ENCODE data around the gene SIGLEC6. TPM values are rescaled to one million over a fixed set of nuclear protein-coding genes. Genes with fewer than 3 reads are reported as not detected.
A peak's percentile ranks its signal among the peaks of the same experiment; 100 is the strongest.

SIGLEC6 gene
- total RNA-seq, 1 experiment from 2014 or later = not detected

DNA sequence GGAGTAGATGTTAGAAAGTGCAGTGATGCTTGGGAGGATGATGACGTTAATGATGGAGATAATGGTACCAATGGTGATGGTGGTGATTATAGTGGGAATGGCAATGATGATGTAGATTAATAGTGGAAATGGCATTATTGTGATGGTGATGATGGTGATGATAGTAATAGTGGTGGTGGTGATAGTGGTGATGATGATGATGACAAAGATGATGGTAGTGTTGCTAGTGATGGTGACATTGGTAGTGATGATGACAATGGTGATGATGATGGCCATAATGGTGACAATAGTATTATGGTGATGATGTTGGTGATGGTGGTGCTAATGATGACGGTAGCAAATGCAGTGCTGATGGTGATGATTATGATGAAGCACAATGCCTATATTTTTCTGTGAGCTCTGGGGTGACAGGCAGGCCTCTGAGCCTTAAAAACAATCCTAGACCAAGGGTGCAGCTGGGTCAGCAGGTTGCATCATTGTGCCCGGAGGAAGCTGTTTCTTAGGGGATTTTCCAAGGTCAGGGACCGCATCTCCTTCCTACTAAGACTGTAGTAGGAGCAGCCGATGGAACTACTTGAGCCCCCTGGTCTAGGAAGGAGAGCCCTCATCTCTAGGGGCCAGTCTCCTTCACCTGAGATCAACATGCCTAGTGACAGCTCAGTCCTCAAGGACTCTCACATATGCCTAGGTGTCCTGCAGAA is 45.4 kb downstream of the SIGLEC6 start:
- H3K4me3 ChIP-seq (replicated peaks in 1 of 2; ENCODE audit: low read depth in 1 of 2, low read length in 2 of 2) = no peak overlapping the region
- no peaks in the 10 kb centered on the region for H4K20me1 ChIP-seq (ENCODE audit: insufficient read depth)
- no peak overlapping the region for H3K9ac ChIP-seq (ENCODE audit: low read length)
- DNase-seq (ENCODE audit: low read depth, low spot score) (no peak), ATAC-seq (no peak)
- no TSS peak for BruUV-seq (replicated peaks)
- H3K27me3 ChIP-seq (ENCODE audit: insufficient read depth, low read length) = peaks cover 8% of the 10 kb centered on the region; the same call in 1 of the 2 replicates
- no peak overlapping the region for H2AFZ ChIP-seq (ENCODE audit: low read depth, low read length, poor library complexity, severe bottlenecking)
- H3K36me3 ChIP-seq (ENCODE audit: control insufficient read depth in 1 of 2, insufficient read depth in 2 of 2, low read length in 2 of 2) = no peaks in the 10 kb centered on the region
- RAD21 ChIA-PET (ENCODE audit: low non-redundant PET in 1 of 2, low total read pairs in 2 of 2, uncharacterized antibody in 2 of 2, unreplicated experiment in 2 of 2) = no interaction called here
- H3K9me2 ChIP-seq (ENCODE audit: insufficient read depth) = no peaks in the 10 kb centered on the region
- H3K4me1 ChIP-seq (ENCODE audit: control insufficient read depth in 1 of 2, insufficient read depth in 2 of 2, low read length in 2 of 2) = no peaks in the 10 kb centered on the region; a peak in 1 of 4 replicates
- H3K27ac ChIP-seq (ENCODE audit: low read depth, low read length) = no peak overlapping the region
- no peak overlapping the region for H3K4me2 ChIP-seq (ENCODE audit: low read length)
- intact Hi-C loops (cut with micrococcal nuclease) = no loop called here
- CTCF ChIA-PET = no interaction called here
- H3K79me2 ChIP-seq (ENCODE audit: insufficient read depth, low read length) = no peaks in the 10 kb centered on the region
- POLR2A ChIA-PET = no interaction called here
- no peaks in the 10 kb centered on the region for H3K9me3 ChIP-seq (ENCODE audit: control insufficient read depth in 1 of 2, insufficient read depth in 1 of 2, low read depth in 1 of 2, low read length in 2 of 2)
- TF ChIP-seq SIN3A (IDR thresholded peaks at IDR 0.05; ENCODE audit: low read depth) = no peak
- TF ChIP-seq EZH2phosphoT487 (IDR thresholded peaks at IDR 0.05; ENCODE audit: borderline replicate concordance) = no peak

DNA sequence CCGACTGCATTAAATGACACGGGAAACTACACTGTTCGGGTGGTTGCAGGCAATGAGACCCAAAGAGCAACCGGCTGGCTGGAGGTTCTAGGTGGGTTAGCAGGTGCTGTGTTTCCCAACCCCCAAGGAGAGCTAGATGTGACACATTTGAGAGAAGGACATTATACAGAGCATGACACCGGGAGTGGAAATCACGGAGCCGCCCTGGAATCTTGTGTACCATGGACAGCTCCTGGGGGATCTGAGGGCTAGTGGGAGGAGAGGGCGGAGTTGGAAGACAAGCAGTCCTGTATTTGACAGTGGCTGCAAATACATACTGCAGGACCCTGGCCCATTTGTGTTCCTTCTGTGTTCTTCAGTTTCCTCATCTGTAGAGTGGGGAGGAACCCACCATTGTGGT is 50.9 kb downstream of the SIGLEC6 start:
- ChIA-PET RAD21 (ENCODE audit: low non-redundant PET in 1 of 2, low total read pairs in 2 of 2, uncharacterized antibody in 2 of 2, unreplicated experiment in 2 of 2) (no interaction called here), POLR2A (no interaction called here), CTCF (interaction anchor here (1.5 kb wide), 1 partner anchor 8 kb away, joined by 4 read pairs; no protein-coding TSS in a partner anchor)
- no peaks in the 10 kb centered on the region for H3K9me2 ChIP-seq (ENCODE audit: insufficient read depth)
- H3K9ac ChIP-seq (ENCODE audit: low read length) = no peak overlapping the region
- H2AFZ ChIP-seq (ENCODE audit: low read depth, low read length, poor library complexity, severe bottlenecking) = no peak overlapping the region
- no peaks in the 10 kb centered on the region for H3K9me3 ChIP-seq (ENCODE audit: control insufficient read depth in 1 of 2, insufficient read depth in 1 of 2, low read depth in 1 of 2, low read length in 2 of 2)
- no peak overlapping the region for H3K4me3 ChIP-seq (replicated peaks in 1 of 2; ENCODE audit: low read depth in 1 of 2, low read length in 2 of 2)
- peaks cover 8% of the 10 kb centered on the region; the same call in 1 of the 2 replicates for H3K27me3 ChIP-seq (ENCODE audit: insufficient read depth, low read length)
- H3K27ac ChIP-seq (ENCODE audit: low read depth, low read length) = no peak overlapping the region
- intact Hi-C loops (cut with micrococcal nuclease) = no loop called here
- no peaks in the 10 kb centered on the region for H3K36me3 ChIP-seq (ENCODE audit: control insufficient read depth in 1 of 2, insufficient read depth in 2 of 2, low read length in 2 of 2)
- no peak for TF ChIP-seq EZH2 (IDR thresholded peaks at IDR 0.05)
- TF ChIP-seq SIN3A (IDR thresholded peaks at IDR 0.05; ENCODE audit: low read depth) = no peak
- TF ChIP-seq, protein P1, sequence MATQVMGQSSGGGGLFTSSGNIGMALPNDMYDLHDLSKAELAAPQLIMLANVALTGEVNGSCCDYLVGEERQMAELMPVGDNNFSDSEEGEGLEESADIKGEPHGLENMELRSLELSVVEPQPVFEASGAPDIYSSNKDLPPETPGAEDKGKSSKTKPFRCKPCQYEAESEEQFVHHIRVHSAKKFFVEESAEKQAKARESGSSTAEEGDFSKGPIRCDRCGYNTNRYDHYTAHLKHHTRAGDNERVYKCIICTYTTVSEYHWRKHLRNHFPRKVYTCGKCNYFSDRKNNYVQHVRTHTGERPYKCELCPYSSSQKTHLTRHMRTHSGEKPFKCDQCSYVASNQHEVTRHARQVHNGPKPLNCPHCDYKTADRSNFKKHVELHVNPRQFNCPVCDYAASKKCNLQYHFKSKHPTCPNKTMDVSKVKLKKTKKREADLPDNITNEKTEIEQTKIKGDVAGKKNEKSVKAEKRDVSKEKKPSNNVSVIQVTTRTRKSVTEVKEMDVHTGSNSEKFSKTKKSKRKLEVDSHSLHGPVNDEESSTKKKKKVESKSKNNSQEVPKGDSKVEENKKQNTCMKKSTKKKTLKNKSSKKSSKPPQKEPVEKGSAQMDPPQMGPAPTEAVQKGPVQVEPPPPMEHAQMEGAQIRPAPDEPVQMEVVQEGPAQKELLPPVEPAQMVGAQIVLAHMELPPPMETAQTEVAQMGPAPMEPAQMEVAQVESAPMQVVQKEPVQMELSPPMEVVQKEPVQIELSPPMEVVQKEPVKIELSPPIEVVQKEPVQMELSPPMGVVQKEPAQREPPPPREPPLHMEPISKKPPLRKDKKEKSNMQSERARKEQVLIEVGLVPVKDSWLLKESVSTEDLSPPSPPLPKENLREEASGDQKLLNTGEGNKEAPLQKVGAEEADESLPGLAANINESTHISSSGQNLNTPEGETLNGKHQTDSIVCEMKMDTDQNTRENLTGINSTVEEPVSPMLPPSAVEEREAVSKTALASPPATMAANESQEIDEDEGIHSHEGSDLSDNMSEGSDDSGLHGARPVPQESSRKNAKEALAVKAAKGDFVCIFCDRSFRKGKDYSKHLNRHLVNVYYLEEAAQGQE (IDR thresholded peaks at IDR 0.05; ENCODE audit: low read depth) = peak; percentile 84
- DNase-seq (ENCODE audit: low read depth, low spot score) = no peak
- H4K20me1 ChIP-seq (ENCODE audit: insufficient read depth) = no peaks in the 10 kb centered on the region
- BruUV-seq (replicated peaks) = no TSS peak
- ATAC-seq = 0 out of 2 replicates have a peak, but pooled peaks have one; percentile 32
- H3K4me2 ChIP-seq (ENCODE audit: low read length) = no peak overlapping the region
- H3K4me1 ChIP-seq (ENCODE audit: control insufficient read depth in 1 of 2, insufficient read depth in 2 of 2, low read length in 2 of 2) = peaks cover 0 to 2% of the 10 kb centered on the region in 2 experiments; a peak in 1 of 4 replicates
- no peaks in the 10 kb centered on the region for H3K79me2 ChIP-seq (ENCODE audit: insufficient read depth, low read length)

Measured in HCT116 (cell line).